ENCODE results near the gene PXDN. TPM values are rescaled to one million over a fixed set of nuclear protein-coding genes. Genes with fewer than 3 reads are reported as not detected.

The PXDN gene
- total and polyA plus RNA-seq, 8 donors, result 2.0 to 21.1 (median 4.2) TPM

DNA sequence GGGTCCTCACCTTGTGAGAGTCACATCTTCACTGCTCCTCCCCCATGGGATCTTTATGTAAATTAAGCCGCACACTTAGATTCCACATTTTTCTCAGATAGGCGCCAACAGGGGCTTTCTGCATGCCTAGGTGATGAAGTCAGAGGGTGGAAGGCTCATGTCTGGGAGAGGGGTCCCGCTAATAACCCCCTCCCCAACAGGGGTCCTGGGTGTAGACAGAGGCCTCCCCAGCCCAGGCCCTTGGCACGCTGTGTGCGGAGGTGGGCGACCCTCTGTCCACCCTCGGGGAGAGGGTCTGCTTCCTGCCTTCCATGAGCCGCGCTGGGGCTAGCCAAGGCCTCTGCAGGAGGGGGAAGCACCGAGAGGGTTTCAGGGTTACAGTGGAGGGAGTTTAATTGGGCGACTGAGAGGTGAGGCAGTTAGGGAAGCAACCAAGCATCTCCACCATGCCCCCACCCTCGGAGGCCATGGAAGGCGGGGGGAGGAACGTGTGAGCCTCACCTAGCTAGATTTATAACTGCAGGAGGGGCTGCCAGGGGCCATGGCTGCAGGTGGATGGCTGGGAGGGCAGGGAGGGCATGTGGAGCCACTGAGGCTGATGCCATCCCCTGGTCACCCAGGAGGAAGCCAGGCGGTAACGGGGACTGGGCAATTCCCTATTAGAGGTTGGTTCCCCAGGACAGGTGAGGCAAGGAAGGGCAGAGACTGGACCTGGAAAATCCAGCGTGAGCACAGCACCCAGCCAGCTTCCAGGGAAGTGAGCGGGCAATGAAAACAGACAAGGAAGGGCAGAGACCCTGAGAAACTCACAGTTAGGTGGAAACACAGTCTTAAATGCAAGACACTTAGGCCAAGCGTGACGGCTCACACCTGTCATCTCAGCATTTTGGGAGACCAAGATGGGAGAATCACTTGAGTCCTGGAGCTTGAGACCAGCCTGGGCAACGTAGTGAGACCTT lies 7.7 kb upstream of the PXDN start:
- no peak for FAIRE-seq
- Histone ChIP-seq H3K36me3 (no peaks in the 10 kb centered on the region), H3K27ac (no peak overlapping the region), H3K9me3 (no peaks in the 10 kb centered on the region), H3K4me3 (no peak overlapping the region), H3K27me3 (no peaks in the 10 kb centered on the region), H3K4me1 (no peaks in the 10 kb centered on the region)
- ATAC-seq, result no peak
- intact Hi-C loops (cut with DNase I), result no loop called here
- WGBS, 2 donors, result 60 to 62% methylated on average over 21 of the region's 21 CpGs
- peak in 1 of 6 donors; percentile 42 for DNase-seq
- TF ChIP-seq, protein P1, sequence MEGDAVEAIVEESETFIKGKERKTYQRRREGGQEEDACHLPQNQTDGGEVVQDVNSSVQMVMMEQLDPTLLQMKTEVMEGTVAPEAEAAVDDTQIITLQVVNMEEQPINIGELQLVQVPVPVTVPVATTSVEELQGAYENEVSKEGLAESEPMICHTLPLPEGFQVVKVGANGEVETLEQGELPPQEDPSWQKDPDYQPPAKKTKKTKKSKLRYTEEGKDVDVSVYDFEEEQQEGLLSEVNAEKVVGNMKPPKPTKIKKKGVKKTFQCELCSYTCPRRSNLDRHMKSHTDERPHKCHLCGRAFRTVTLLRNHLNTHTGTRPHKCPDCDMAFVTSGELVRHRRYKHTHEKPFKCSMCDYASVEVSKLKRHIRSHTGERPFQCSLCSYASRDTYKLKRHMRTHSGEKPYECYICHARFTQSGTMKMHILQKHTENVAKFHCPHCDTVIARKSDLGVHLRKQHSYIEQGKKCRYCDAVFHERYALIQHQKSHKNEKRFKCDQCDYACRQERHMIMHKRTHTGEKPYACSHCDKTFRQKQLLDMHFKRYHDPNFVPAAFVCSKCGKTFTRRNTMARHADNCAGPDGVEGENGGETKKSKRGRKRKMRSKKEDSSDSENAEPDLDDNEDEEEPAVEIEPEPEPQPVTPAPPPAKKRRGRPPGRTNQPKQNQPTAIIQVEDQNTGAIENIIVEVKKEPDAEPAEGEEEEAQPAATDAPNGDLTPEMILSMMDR (IDR thresholded peaks at IDR 0.05), result no peak

DNA sequence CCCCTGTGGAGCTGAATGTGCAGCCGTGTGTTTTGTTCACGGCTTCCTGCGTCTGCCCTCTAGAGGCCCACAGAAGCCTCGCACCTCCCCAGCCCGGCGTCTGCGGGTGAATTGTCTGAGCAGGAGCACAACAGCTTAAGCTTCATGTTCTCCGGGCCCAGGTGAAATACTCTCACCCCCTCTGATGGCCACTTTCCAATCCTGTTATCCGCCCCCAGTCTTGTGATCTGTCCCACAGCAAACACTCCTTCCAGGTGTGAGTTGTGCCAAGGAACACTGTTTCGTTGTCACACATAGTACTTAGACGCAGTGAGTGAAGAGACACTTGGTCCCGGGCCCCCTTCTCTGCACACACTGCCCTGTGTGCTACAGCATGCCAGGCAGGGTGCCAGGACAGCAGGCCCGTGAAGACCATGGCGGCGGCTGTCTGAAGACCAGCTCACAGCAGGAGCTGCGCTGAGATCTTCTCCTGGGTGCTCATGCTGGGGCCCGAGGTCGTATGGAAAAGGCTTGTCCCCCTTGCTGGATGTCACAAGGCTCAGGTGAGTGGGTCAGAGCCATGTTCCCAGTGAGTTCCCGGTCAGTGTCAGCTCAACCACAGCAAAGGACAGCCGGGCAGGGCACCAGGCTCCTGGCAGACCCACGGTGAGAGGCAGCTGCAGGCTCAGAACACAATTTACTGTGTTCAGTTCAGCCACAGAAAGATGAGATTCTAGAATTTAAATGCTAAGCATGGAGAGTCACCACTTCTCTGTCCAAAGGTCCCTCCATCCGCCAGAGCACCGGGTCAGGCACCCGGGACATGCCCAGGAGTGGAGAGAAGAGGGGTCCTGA lies 6.8 kb upstream of the PXDN start:
- H3K9me3 ChIP-seq, result no peaks in the 10 kb centered on the region
- TF ChIP-seq, protein P1 (IDR thresholded peaks at IDR 0.05), result peak; percentile 66 to 77 (median 76)
- H3K27ac ChIP-seq, result no peak overlapping the region
- H3K4me1 ChIP-seq, result no peaks in the 10 kb centered on the region
- peak; percentile 28 to 85 (median 65) for DNase-seq
- no peak for FAIRE-seq
- H3K4me3 ChIP-seq, result no peak overlapping the region
- peak; percentile 69 to 96 (median 90) for ATAC-seq
- no peaks in the 10 kb centered on the region for H3K36me3 ChIP-seq
- no peaks in the 10 kb centered on the region for H3K27me3 ChIP-seq
- intact Hi-C loops (cut with DNase I), result no loop called here
- 27 to 29% methylated on average over 24 of the region's 24 CpGs for WGBS, 2 donors

DNA sequence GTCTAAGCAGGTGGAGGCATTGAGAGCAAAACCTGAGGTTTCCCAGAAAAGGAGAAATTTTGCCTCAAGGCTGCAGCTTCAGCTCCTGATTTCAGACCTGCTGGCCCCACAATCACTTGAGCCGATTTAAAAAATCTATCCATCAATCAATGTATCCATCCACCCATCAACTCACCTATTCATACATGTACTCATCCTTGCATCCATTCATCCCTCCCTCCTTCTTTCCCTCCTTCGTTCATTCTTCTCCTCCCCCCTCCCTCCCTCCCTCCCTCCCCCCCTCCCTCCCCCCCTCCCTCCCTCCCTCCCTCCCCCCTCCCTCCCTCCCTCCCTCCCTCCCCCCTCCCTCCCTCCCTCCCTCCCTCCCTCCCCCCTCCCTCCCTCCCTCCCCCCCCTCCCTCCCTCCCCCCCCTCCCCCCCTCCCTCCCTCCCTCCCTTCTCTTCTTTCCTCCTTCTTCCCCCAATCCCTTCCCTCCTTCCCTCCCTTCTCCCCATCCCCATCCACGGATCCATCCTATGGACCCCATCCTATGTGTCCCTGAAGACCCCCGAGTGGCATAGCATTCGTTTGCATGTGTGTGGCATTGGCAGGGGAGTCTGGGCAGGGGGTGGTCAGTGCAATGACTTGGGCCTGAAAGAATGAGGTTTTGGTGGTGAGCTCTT lies 6.1 kb upstream of the PXDN start:
- WGBS, 2 donors, result 14 to 17% methylated on average over 4 to 5 of the region's 5 CpGs
- DNase-seq (no peak), FAIRE-seq (no peak), ATAC-seq (no peak)
- Histone ChIP-seq H3K4me1 (no peaks in the 10 kb centered on the region), H3K27me3 (no peaks in the 10 kb centered on the region), H3K4me3 (no peak overlapping the region), H3K27ac (no peak overlapping the region), H3K9me3 (no peaks in the 10 kb centered on the region), H3K36me3 (no peaks in the 10 kb centered on the region)
- TF ChIP-seq, protein P1 (IDR thresholded peaks at IDR 0.05), result no peak
- intact Hi-C loops (cut with DNase I), result no loop called here

DNA sequence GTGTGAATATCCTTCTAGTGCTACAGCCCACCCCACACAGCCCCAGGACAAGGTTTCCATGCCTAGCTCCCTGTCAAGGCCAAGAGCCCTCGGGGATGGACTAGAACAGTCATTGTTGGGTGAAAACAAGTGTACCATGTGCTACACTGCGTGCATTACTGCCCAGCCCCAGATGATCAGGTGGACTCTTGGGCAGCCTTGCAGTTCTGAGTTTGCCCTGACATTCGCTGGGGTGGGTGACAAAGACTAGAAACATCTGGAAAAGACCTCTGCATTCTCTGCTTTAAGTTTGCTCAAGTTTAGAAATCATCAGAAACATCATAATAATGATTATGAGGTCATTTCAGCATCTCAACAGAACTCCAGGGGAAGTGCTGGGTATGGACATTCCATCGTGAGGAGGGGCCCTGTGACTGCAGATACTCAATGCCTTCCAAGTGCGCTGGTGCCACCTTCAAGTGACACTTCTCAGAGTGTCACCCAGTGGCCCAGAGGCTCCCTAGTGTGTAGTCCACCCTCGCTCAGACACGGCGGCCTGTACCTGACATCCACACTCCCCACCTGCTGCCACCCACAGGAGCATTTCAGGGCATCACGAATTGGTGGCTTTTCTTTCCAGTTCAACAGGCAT lies 5.3 kb upstream of the PXDN start:
- H3K27me3 ChIP-seq, result no peaks in the 10 kb centered on the region
- FAIRE-seq (no peak), DNase-seq (peak in 2 of 6 donors; percentile 4 to 25), ATAC-seq (no peak)
- no peaks in the 10 kb centered on the region for H3K36me3 ChIP-seq
- H3K4me1 ChIP-seq, result no peaks in the 10 kb centered on the region
- no peak overlapping the region for H3K27ac ChIP-seq
- intact Hi-C loops (cut with DNase I), result loop anchor here in 1 of 3 donors (10.0 kb wide), 1 partner anchor 155 kb away; no protein-coding TSS in a partner anchor
- no peak overlapping the region for H3K4me3 ChIP-seq
- WGBS, 2 donors, result 59 to 67% methylated on average over 9 of the region's 9 CpGs
- H3K9me3 ChIP-seq, result no peaks in the 10 kb centered on the region
- TF ChIP-seq, protein P1 (IDR thresholded peaks at IDR 0.05), result no peak
